RCC 7860 (cell line): Measurements from ENCODE around the gene MAP3K8.

Source experiments
- DNase-seq: peaks from one replicate; pipeline ENCODE4 v3.0.0-alpha.2; 2015; ENCODE audit warnings: low spot score
- FAIRE-seq: peaks from 2 replicates; lab custom pipeline; 2012; peaks lifted over from hg19 to GRCh38; lab: Jason Lieb, UNC

Gene MAP3K8

DNA sequence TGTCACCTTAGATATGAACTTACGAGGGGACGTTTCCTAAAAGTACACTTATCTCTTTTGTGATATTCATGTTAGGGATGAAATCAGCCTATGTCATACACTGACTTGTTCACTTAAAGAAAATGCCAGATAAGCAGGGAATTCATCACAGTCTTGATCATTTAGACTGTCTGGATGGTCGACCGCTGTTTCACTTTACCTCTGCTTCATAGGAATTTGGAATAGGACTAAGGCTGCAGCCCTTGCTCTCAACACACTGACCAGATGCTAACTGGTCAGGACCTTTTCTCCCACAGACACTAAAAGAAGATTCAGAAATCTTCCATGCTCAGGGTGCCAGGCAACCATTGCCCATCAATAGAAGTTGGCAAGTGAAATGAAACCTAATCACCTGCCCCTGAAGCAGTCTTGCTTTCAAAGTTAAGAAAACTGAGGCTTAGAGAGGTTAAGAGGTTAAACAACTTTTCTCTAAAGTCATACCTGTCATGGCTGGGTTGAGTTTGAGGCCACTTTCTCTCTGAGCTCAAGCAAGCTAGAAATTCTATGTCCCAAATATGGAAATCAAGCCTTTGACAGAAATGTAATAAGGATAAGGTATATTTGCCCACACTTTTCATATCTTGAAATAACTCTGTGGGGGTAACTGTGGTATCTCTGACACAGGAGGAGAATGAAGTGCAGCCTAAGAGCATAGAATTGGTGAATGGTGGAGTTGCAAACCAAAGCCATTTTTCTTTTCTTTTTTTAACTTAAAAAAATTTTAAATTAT, 77.1 kb downstream of the MAP3K8 start:
- DNase-seq (no peak), FAIRE-seq (no peak)
